Fibroblast of peridontal ligament (primary cell): ENCODE data around the gene ACAD11.

ENCODE experiments used
- DNase-seq: peaks from one replicate; pipeline ENCODE4 v3.0.0-alpha.2; 2010; ENCODE audit errors: extremely low read depth

Gene ACAD11

GRCh38 chr3:132509096-132509495, 150.5 kb downstream of the ACAD11 start:
- DNase-seq = no peak
